Spleen (tissue), 7 donors: ENCODE results near the gene NAPSA.

Experiments used
- POLR2A ChIP-seq, 3 donors: fragments of 450-650 bp; IDR thresholded peaks; one replicate each; pipeline ENCODE4 v1.5.1; 2017; ENCODE audit warnings: antibody characterized with exemption in 3 of 3, mild to moderate bottlenecking in 1 of 3
- POLR2AphosphoS5 ChIP-seq, 3 donors: sonication (generic); formaldehyde crosslinking; IDR thresholded peaks; one replicate each; pipeline ENCODE4 v1.5.1; 2017; ENCODE audit warnings: antibody characterized with exemption in 3 of 3
- TF ChIP-seq, protein P1 (sequence below), 11 experiments: fragments of 200-600 bp in 7 of 11; fragments of 450-650 bp in 4 of 11; sonication (generic) in 4 of 11; IDR thresholded peaks in 8 of 11; conservative IDR thresholded peaks in 3 of 11; 1 replicate in 7 of 11; 2 replicates in 4 of 11; pipeline versions ENCODE4 v1.4.0 to v1.8.0; 2016 to 2021; ENCODE audit warnings: antibody characterized with exemption in 11 of 11, inconsistent platforms in 4 of 11, mild to moderate bottlenecking in 1 of 11
- donor health status: DM: no; HTN: no; CAD: no; lungs with moderate emphysema.
- donor health status: DM: no; HTN: no; CAD: no.
- donor health status: DM: no; HTN: no; CAD: no.

DNA sequence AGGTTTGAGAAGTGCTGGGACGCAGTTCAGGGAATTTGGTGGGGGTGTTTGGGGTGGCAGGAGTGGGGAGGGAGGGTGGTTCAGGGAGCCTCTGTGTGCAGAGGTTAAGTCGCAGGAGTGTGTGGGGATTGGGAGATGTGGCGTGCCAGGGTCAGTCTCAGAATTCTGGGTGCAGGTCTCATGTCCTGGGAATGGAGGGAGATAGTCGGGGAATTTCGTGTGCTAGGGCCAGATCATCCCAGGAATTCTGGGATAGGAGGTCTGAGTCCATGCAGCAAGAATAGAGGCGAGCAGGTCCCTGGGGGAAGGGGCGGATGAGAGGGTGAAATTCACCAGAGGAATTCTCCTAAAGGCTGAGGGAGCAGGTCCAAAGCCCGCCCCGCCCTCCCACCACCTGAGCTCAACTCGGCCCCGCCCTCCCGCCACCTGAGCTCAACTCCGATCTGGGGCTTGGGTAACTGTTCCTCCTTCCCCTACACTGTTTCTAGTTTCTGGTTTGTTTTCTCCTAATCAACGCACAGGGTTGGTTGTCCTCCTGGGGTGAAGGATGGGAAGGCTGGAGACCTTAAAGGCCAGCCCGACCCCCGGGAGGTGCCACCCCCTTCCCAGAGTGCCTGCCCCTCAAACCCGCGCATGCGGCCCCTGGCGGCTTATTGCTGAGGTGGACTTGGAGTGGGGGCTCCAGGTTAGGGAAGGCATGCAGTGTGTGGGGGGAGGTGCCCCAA is 51.5 kb downstream of the NAPSA start:
- no peak for TF ChIP-seq POLR2A (IDR thresholded peaks at IDR 0.05)
- TF ChIP-seq POLR2AphosphoS5 (IDR thresholded peaks at IDR 0.05), result no peak
- TF ChIP-seq, protein P1, sequence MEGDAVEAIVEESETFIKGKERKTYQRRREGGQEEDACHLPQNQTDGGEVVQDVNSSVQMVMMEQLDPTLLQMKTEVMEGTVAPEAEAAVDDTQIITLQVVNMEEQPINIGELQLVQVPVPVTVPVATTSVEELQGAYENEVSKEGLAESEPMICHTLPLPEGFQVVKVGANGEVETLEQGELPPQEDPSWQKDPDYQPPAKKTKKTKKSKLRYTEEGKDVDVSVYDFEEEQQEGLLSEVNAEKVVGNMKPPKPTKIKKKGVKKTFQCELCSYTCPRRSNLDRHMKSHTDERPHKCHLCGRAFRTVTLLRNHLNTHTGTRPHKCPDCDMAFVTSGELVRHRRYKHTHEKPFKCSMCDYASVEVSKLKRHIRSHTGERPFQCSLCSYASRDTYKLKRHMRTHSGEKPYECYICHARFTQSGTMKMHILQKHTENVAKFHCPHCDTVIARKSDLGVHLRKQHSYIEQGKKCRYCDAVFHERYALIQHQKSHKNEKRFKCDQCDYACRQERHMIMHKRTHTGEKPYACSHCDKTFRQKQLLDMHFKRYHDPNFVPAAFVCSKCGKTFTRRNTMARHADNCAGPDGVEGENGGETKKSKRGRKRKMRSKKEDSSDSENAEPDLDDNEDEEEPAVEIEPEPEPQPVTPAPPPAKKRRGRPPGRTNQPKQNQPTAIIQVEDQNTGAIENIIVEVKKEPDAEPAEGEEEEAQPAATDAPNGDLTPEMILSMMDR (IDR thresholded peaks at IDR 0.05 in 8 of 11, conservative IDR thresholded peaks at IDR 0.05 in 3 of 11), result no peak
